ENCODE data around the gene TXNL4A. TPM values are rescaled to one million over a fixed set of nuclear protein-coding genes. Genes with fewer than 3 reads are reported as not detected.

Gene TXNL4A
- total RNA-seq, 6 donors from 2014 or later, result 11.5 to 101 (median 27.8) TPM

- Histone ChIP-seq H3K9me3 (no peaks in the 10 kb centered on the region), H3K27ac (no peak overlapping the region), H3K36me3 (peaks cover 5 to 40% (median 15%) of the 10 kb centered on the region in 4 donors), H3K4me3 (no peak overlapping the region), H3K4me1 (peaks cover 0 to 18% (median 0%) of the 10 kb centered on the region in 4 donors), H3K27me3 (no peaks in the 10 kb centered on the region)
- DNase-seq (peak in 1 of 2 donors; percentile 15), ATAC-seq (ENCODE audit: low FRiP score in 2 of 2) (no peak)
- TF ChIP-seq EP300 (IDR thresholded peaks at IDR 0.05) (no peak), CTCF (IDR thresholded peaks at IDR 0.05) (no peak), POLR2A (IDR thresholded peaks at IDR 0.05) (no peak), POLR2AphosphoS5 (IDR thresholded peaks at IDR 0.05) (no peak)
- WGBS, 2 donors, result 92 to 94% methylated on average over 20 to 24 of the region's 24 CpGs
Measured at GRCh38 chr18:79921984-79922965, 66.1 kb downstream of the TXNL4A start.

Other genes starting within 250 kb of the TXNL4A start
- gene KCNG2, start 190.6 kb downstream of the TXNL4A start, total RNA-seq, result 1 to 10 TPM in 1 of 6 donors, under 1 TPM in 3, not detected in 2; 0.49 to 1.1 (median 0.73) TPM
- gene SLC66A2, start 36.9 kb downstream of the TXNL4A start, total RNA-seq, result 10 to 100 TPM; 37.6 to 90.7 (median 66.5) TPM
- 10 to 100 TPM; 32.1 to 80.7 (median 43.8) TPM for gene HSBP1L1, start 23.9 kb downstream of the TXNL4A start, total RNA-seq
- 10 to 100 TPM; 19.2 to 32.5 (median 24.5) TPM for gene RBFA, start 45.9 kb upstream of the TXNL4A start, total RNA-seq
- gene ADNP2, start 120.7 kb upstream of the TXNL4A start, total RNA-seq, result 10 to 100 TPM; 12.4 to 26.6 (median 16.1) TPM